GM19193 (cell line): ENCODE results near the gene PRH1.

Source experiments
- POLR2A ChIP-seq: IDR thresholded peaks from 4 replicates; pipeline ENCODE4 v1.6.1; 2011; ENCODE audit not compliant: insufficient read depth, insufficient read length; ENCODE audit errors: extremely low read depth

The PRH1 gene

GRCh38 chr12:10861366-10861765, 22.7 kb downstream of the PRH1 start:
- no peak for TF ChIP-seq POLR2A

GRCh38 chr12:10855807-10856206, 28.2 kb downstream of the PRH1 start:
- no peak for TF ChIP-seq POLR2A

GRCh38 chr12:10853776-10854175, 30.3 kb downstream of the PRH1 start:
- no peak for TF ChIP-seq POLR2A

GRCh38 chr12:10851243-10851858, 32.7 kb downstream of the PRH1 start:
- no peak for TF ChIP-seq POLR2A

GRCh38 chr12:10849425-10849878, 34.6 kb downstream of the PRH1 start, which contains the start of gene PRR4:
Gene PRR4 (minus strand): TSS chr12:10849475. CDS start chr12:10849437, 38 bp downstream.
- no peak for TF ChIP-seq POLR2A

- TF ChIP-seq POLR2A: no peak
Observed at GRCh38 chr12:10847744-10848143, 36.3 kb downstream of the PRH1 start.

GRCh38 chr12:10842862-10843261, 41.2 kb downstream of the PRH1 start:
- no peak for TF ChIP-seq POLR2A

GRCh38 chr12:10838461-10838860, 45.6 kb downstream of the PRH1 start:
- TF ChIP-seq POLR2A: no peak
